ENCODE measurements around the gene HLA-DMB. TPM values are rescaled to one million over a fixed set of nuclear protein-coding genes. Genes with fewer than 3 reads are reported as not detected.

The HLA-DMB gene
- total and polyA plus RNA-seq, 12 donors = 9.1 to 118 (median 70.5) TPM

DNA sequence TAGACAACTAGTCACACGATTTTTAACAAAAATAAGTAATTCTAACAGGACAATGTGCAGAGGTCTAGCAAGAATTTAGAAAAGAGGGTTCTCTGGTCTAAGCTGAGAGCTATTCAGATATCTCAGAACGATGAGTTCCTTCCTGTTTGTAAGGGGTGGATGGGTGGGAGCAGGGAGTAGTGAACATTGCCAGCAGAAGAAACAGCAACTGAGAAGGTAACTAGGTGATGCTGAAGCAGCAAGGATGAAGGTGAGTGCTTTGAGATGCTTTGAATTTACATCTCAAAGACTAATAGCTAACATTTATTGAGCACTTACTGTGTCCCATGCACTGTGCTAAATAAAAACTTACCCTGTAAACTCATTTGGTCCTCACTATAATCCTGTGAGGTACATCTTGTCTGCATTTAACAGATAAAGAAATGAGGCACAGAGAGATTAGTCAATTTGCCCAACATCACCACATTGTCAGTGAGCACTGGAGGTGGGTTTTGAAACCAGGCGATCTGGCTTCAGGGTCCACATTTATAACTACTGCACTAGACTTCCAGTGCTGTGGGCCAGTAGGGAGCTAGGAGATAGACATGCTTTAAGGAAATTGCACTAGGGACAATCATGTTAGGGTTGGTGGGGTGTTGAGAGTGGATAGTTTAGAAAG is 43.3 kb upstream of the HLA-DMB start:
- no peak for DNase-seq
- intact Hi-C loops (cut with DNase I) = loop anchor here (2.0 to 5.0 kb wide), 3 partner anchors 51 to 97 kb away; no protein-coding TSS in a partner anchor
- Histone ChIP-seq H3K36me3 (replicated peaks in 1 of 2) (peaks cover 0 to 38% of the 10 kb centered on the region in 2 donors), H3K27me3 (no peaks in the 10 kb centered on the region), H3K9me3 (replicated peaks in 1 of 3) (no peaks in the 10 kb centered on the region), H3K4me3 (no peak overlapping the region), H3K4me1 (replicated peaks in 1 of 2) (peaks cover 0 to 17% of the 10 kb centered on the region in 2 donors), H3K27ac (peak overlapping the region in 1 of 5 donors; percentile 24)
- 44 to 53% (median 49%) methylated on average over 3 of the region's 3 CpGs for WGBS, 4 donors
- TF ChIP-seq POLR2A (IDR thresholded peaks at IDR 0.05) = no peak
- TF ChIP-seq, protein P1, sequence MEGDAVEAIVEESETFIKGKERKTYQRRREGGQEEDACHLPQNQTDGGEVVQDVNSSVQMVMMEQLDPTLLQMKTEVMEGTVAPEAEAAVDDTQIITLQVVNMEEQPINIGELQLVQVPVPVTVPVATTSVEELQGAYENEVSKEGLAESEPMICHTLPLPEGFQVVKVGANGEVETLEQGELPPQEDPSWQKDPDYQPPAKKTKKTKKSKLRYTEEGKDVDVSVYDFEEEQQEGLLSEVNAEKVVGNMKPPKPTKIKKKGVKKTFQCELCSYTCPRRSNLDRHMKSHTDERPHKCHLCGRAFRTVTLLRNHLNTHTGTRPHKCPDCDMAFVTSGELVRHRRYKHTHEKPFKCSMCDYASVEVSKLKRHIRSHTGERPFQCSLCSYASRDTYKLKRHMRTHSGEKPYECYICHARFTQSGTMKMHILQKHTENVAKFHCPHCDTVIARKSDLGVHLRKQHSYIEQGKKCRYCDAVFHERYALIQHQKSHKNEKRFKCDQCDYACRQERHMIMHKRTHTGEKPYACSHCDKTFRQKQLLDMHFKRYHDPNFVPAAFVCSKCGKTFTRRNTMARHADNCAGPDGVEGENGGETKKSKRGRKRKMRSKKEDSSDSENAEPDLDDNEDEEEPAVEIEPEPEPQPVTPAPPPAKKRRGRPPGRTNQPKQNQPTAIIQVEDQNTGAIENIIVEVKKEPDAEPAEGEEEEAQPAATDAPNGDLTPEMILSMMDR (IDR thresholded peaks at IDR 0.05) = no peak

DNA sequence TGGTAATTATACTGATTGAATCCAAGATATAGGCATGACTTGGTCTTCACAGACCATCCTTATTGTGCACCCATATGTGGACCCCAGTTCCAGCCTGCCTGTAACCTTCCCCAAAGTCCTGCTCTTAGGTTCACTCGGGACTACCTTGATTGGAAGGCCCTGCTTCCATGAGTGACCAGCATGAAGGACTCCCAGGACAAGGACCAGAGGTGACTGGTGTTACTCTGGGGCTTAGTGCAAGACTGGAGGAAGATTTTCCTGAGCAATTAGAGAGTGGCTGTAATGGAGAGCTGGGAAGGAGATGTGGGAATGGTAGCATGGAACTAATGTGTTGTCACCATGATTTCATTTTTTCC is 42.6 kb upstream of the HLA-DMB start:
- 68 to 83% (median 70%) methylated on average over 1 of the region's 1 CpG for WGBS, 4 donors
- H3K27me3 ChIP-seq = no peaks in the 10 kb centered on the region
- no peaks in the 10 kb centered on the region for H3K9me3 ChIP-seq (replicated peaks in 1 of 3)
- no peak overlapping the region for H3K27ac ChIP-seq
- DNase-seq = no peak
- no peak for TF ChIP-seq POLR2A (IDR thresholded peaks at IDR 0.05)
- TF ChIP-seq, protein P1 (IDR thresholded peaks at IDR 0.05) = no peak
- H3K4me1 ChIP-seq (replicated peaks in 1 of 2) = peaks cover 0 to 20% of the 10 kb centered on the region in 2 donors
- no peak overlapping the region for H3K4me3 ChIP-seq
- intact Hi-C loops (cut with DNase I) = loop anchor here (5.0 kb wide), 2 partner anchors 51 to 96 kb away; no protein-coding TSS in a partner anchor
- H3K36me3 ChIP-seq (replicated peaks in 1 of 2) = peaks cover 0 to 44% of the 10 kb centered on the region in 2 donors

DNA sequence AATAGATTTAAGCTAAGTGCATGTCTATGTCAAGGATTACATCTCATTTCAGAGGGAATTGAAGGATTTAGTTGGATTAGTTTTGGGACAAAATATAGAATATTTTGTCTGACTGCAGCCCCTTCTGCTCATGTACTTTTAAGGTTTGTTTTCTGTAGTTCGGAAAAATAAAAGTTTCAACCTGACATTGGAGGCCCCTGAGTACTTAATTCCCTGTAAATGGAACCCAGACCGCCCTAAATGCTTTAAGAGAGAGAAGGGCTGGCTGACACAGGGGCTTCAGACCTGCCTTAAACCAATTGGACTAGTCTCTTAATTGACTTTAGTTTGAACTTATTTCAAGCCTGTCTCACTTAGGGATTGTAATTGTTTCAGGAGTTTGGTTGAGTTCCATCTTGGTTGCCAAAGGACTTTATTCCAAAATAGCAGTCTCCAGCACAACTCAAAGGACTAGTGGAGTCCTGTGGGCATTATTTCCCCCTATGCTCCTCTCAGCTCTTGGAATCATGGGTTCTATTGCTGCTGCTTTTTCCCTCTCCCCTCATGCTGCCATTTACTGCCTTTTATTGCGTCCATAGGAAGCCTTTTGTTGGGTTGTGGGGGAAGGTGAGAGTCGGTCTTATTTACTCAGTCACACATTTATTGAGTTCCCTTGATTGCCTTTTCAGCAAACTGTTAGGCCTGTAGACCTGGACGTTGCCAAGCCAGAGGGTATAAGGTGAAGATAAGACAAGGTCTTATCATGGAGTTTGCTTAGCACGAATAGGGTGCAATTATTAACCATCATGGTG is 42.1 kb upstream of the HLA-DMB start:
- Histone ChIP-seq H3K27ac (no peak overlapping the region), H3K27me3 (no peaks in the 10 kb centered on the region), H3K36me3 (replicated peaks in 1 of 2) (peaks cover 0 to 50% of the 10 kb centered on the region in 2 donors), H3K4me3 (no peak overlapping the region), H3K4me1 (replicated peaks in 1 of 2) (peaks cover 0 to 21% of the 10 kb centered on the region in 2 donors), H3K9me3 (replicated peaks in 1 of 3) (no peaks in the 10 kb centered on the region)
- WGBS, 4 donors = 53 to 67% (median 59%) methylated on average over 6 of the region's 6 CpGs
- DNase-seq = no peak
- intact Hi-C loops (cut with DNase I) = loop anchor here (5.0 kb wide), 2 partner anchors 51 to 96 kb away; no protein-coding TSS in a partner anchor
- TF ChIP-seq POLR2A (IDR thresholded peaks at IDR 0.05) = no peak
- TF ChIP-seq, protein P1 (IDR thresholded peaks at IDR 0.05) = no peak

DNA sequence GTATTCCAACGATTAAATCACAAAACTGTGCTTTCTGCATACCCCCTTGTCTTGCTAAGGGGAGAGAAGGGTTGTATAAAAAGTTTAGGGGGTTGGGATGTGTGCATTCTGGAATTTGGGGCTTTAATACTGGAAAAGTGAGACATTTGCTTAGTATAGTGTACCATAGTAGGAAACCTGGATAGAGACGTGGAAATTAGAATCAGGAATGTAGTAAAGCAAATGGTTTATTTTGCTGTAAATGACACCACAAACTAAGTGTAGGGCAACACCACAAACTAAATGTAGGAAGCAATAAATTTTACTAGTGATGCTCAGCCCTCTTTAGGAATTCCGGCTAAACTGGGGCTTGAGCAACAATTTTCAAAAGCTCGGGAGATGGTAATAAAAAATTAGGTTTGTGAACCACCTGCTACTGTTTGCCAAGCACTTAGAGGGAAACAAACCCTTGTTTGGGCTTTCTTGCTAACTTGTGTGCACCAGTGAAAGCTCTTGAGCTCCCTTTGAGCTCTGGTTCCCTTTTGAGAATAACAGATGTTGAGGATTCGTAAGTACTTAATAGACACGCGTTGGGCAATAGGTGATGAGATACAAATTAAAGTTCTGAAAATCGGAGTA is 41.4 kb upstream of the HLA-DMB start:
- no peak overlapping the region for H3K4me3 ChIP-seq
- no peaks in the 10 kb centered on the region for H3K27me3 ChIP-seq
- peaks cover 3 to 28% of the 10 kb centered on the region in 2 donors for H3K4me1 ChIP-seq (replicated peaks in 1 of 2)
- TF ChIP-seq POLR2A (IDR thresholded peaks at IDR 0.05) = no peak
- TF ChIP-seq, protein P1 (IDR thresholded peaks at IDR 0.05) = no peak
- no peaks in the 10 kb centered on the region for H3K9me3 ChIP-seq (replicated peaks in 1 of 3)
- DNase-seq = no peak
- H3K36me3 ChIP-seq (replicated peaks in 1 of 2) = peaks cover 0 to 57% of the 10 kb centered on the region in 2 donors
- 55 to 68% (median 62%) methylated on average over 8 of the region's 8 CpGs for WGBS, 4 donors
- intact Hi-C loops (cut with DNase I) = loop anchor here (5.0 kb wide), 2 partner anchors 50 to 95 kb away; no protein-coding TSS in a partner anchor
- no peak overlapping the region for H3K27ac ChIP-seq
